ENCODE data around the gene CRNN.

The CRNN gene

GRCh38 chr1:152413909-152414308, at the start of gene CRNN:
CRNN (minus strand) TSS chr1:152414263; CDS start chr1:152412233, 2,030 bp downstream.
- no peak within 1 kb of the TSS for H3K4me3 ChIP-seq (ENCODE audit: low read length)
- no peak for DNase-seq (ENCODE audit: low read depth)
- TF ChIP-seq CTCF (conservative IDR thresholded peaks at IDR 0.05; ENCODE audit: low read length), result no peak

GRCh38 chr1:152462636-152463035, 48.6 kb upstream of the CRNN start:
- DNase-seq (ENCODE audit: low read depth), result no peak
- H3K4me3 ChIP-seq (ENCODE audit: low read length), result no peak overlapping the region
- no peak for TF ChIP-seq CTCF (conservative IDR thresholded peaks at IDR 0.05; ENCODE audit: low read length)

GRCh38 chr1:152461544-152461943, 47.5 kb upstream of the CRNN start:
- DNase-seq (ENCODE audit: low read depth), result peak; percentile 75
- peak; percentile 68 for TF ChIP-seq CTCF (conservative IDR thresholded peaks at IDR 0.05; ENCODE audit: low read length)
- no peak overlapping the region for H3K4me3 ChIP-seq (ENCODE audit: low read length)

- no peak overlapping the region for H3K4me3 ChIP-seq (ENCODE audit: low read length)
- TF ChIP-seq CTCF (conservative IDR thresholded peaks at IDR 0.05; ENCODE audit: low read length), result no peak
- no peak for DNase-seq (ENCODE audit: low read depth)
Observed at GRCh38 chr1:152460529-152460899, 46.5 kb upstream of the CRNN start.

GRCh38 chr1:152459596-152460528, 45.8 kb upstream of the CRNN start:
- peak; percentile 76 for DNase-seq (ENCODE audit: low read depth)
- no peak overlapping the region for H3K4me3 ChIP-seq (ENCODE audit: low read length)
- peak; percentile 91 for TF ChIP-seq CTCF (conservative IDR thresholded peaks at IDR 0.05; ENCODE audit: low read length)

- peak; percentile 99 for TF ChIP-seq CTCF (conservative IDR thresholded peaks at IDR 0.05; ENCODE audit: low read length)
- peak; percentile 75 for DNase-seq (ENCODE audit: low read depth)
- H3K4me3 ChIP-seq (ENCODE audit: low read length), result no peak overlapping the region
Observed at GRCh38 chr1:152458384-152459185, 44.5 kb upstream of the CRNN start.
